T-cell (primary cell): ENCODE results near the gene TARBP1. TPM values are rescaled to one million over a fixed set of nuclear protein-coding genes. Genes with fewer than 3 reads are reported as not detected.
"Not testable (repeated sequence)": the region's sequence is repeated elsewhere in the genome, so short reads cannot be mapped to it uniquely, and the experiment has no call there.

Source experiments
- ATAC-seq, 4 experiments: fragments of 200-7000 bp in 3 of 4; fragments of 150-1000 bp in 1 of 4; cut with Tn5 transposase; replicated peaks in 1 of 4; 1 replicate in 3 of 4; 2 replicates in 1 of 4; pipeline ENCODE4 v1.10.0; 2021; ENCODE audit warnings: moderate library complexity in 3 of 4, mild to moderate bottlenecking in 2 of 4, moderate number of reproducible peaks in 1 of 4
- CTCF ChIA-PET, 2 donors: fragments of 300-600 bp; sonication (Branson Sonifier 250); formaldehyde crosslinking; loops; one replicate each; lab custom pipeline; 2022; ENCODE audit warnings: antibody characterized with exemption in 2 of 2; lab: Charles Lee
- POLR2A ChIA-PET, 2 donors: fragments of 300-600 bp; sonication (Branson Sonifier 250); formaldehyde crosslinking; loops; one replicate each; lab custom pipeline; 2022; ENCODE audit warnings: antibody characterized with exemption in 2 of 2; lab: Charles Lee
- DNase-seq, 35 experiments: peaks; one replicate each; pipeline versions ENCODE4 v3.0.0 to v3.0.0-alpha.2; 2013 to 2023
- H3K27ac ChIP-seq: one replicate; pipeline ENCODE4 v1.5.1; 2013; ENCODE audit warnings: low read length
- H3K27me3 ChIP-seq, 2 experiments: replicated peaks in 1 of 2; 1 replicate in 1 of 2; 2 replicates in 1 of 2; pipeline versions ENCODE4 v1.6.1 to v1.7.0; 2013; ENCODE audit warnings: low read length in 1 of 2, mixed read lengths in 1 of 2; ENCODE audit not compliant: control insufficient read depth in 2 of 2, insufficient read depth in 2 of 2; ENCODE audit errors: extremely low read depth in 1 of 2
- H3K36me3 ChIP-seq, 2 donors: 1 replicate in 1 of 2; 2 replicates in 1 of 2; pipeline versions ENCODE4 v1.6.1 to v1.7.0; 2013; ENCODE audit warnings: low read length in 1 of 2; ENCODE audit not compliant: control insufficient read depth in 2 of 2, insufficient read depth in 1 of 2; ENCODE audit errors: extremely low read depth in 1 of 2
- H3K4me1 ChIP-seq, 2 experiments: 1 replicate in 1 of 2; 2 replicates in 1 of 2; pipeline versions ENCODE4 v1.6.1 to v1.7.0; 2013; ENCODE audit warnings: low read length in 2 of 2, mixed read lengths in 1 of 2; ENCODE audit not compliant: insufficient read depth in 2 of 2, control insufficient read depth in 1 of 2; ENCODE audit errors: extremely low read depth in 1 of 2
- H3K4me3 ChIP-seq, 2 donors: 1 replicate in 1 of 2; 2 replicates in 1 of 2; pipeline versions ENCODE4 v1.5.1 to v1.7.0; 2013; ENCODE audit warnings: mild to moderate bottlenecking in 2 of 2, low read length in 1 of 2, moderate library complexity in 1 of 2; ENCODE audit not compliant: control insufficient read depth in 1 of 2; ENCODE audit errors: extremely low read depth in 1 of 2
- H3K9me3 ChIP-seq: 2 replicates; pipeline ENCODE4 v1.7.0; 2013
- H3K27ac Mint-ChIP-seq, 2 donors: one replicate each; pipeline ENCODE4 v1.8.0; 2020 to 2021; ENCODE audit warnings: mild to moderate bottlenecking in 2 of 2, mixed read lengths in 2 of 2
- H3K27me3 Mint-ChIP-seq, 2 donors: one replicate each; pipeline ENCODE4 v1.8.0; 2021 to 2022; ENCODE audit warnings: mixed read lengths in 2 of 2
- H3K36me3 Mint-ChIP-seq: one replicate; pipeline ENCODE4 v1.8.0; 2021; ENCODE audit warnings: mixed read lengths
- H3K4me1 Mint-ChIP-seq, 3 donors: one replicate each; pipeline ENCODE4 v1.8.0; 2020 to 2022; ENCODE audit warnings: mixed read lengths in 3 of 3, mild to moderate bottlenecking in 1 of 3
- H3K4me3 Mint-ChIP-seq, 3 donors: one replicate each; pipeline ENCODE4 v1.8.0; 2020 to 2022; ENCODE audit warnings: mild to moderate bottlenecking in 3 of 3, mixed read lengths in 3 of 3, moderate library complexity in 3 of 3
- H3K9me3 Mint-ChIP-seq, 3 donors: one replicate each; pipeline ENCODE4 v1.8.0; 2020 to 2022; ENCODE audit warnings: mixed read lengths in 3 of 3
- WGBS: methylation state at CpG from one replicate; pipeline ENCODE4 v1.1.5; 2013; ENCODE audit warnings: missing lambda C conversion rate; ENCODE audit not compliant: insufficient coverage; 5-methylcytosine and 5-hydroxymethylcytosine counted together
- total RNA-seq, 35 experiments: library from RNA in 6 of 35; stranded (reverse) in 6 of 35; fragments of 120-200 nt in 1 of 35; gene quantifications; one replicate each; pipeline versions ENCODE4 v1.2.1 to v1.2.4 and lab custom pipeline; 2013 to 2026

The TARBP1 gene
- total RNA-seq, 5 donors from 2014 or later (not counting 1 experiment from before 2014, with no cell fraction given), result 33.9 to 60.7 (median 40.6) TPM

DNA sequence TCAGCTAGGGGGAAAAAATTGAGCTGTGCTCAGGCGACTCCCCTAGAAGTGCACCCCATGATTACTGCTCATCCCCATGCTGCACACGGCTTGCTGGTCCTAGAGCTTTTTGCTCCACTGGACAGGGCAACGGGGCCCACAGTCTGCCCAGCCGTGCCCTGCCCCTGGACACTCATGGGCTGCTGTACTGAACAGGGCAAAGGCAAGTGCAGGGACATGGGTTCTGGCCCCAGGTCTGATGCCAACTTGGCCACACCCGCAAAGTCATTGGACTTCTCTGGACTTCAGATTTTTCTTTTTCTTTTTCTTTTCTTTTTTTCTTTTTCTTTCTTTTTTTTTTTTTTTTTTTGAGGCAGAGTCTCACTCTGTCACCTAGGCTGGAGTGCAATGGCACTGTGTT is 42.9 kb upstream of the TARBP1 start:
- CTCF ChIA-PET, result interaction anchor here in 1 of 2 donors (0.9 kb wide), 1 partner anchor 79 kb away, joined by 3 read pairs; no protein-coding TSS in a partner anchor
- H3K27me3 Mint-ChIP-seq, result peaks cover 4 to 5% of the 10 kb centered on the region in 2 donors
- POLR2A ChIA-PET, result interaction anchor here in 1 of 2 donors (1.0 kb wide), 1 partner anchor 89 kb away, joined by 4 read pairs; the partner anchor contains the start of gene IRF2BP2
- no peak overlapping the region for H3K27ac Mint-ChIP-seq
- peaks cover 0 to 6% (median 6%) of the 10 kb centered on the region in 3 donors for H3K4me1 Mint-ChIP-seq
- WGBS, result 97% methylated on average over 4 of the region's 5 CpGs
- Histone ChIP-seq H3K36me3 (no peaks in the 10 kb centered on the region), H3K27me3 (peaks cover 0 to 6% of the 10 kb centered on the region in 2 experiments), H3K4me1 (peaks cover 14 to 15% of the 10 kb centered on the region in 2 experiments), H3K27ac (no peak overlapping the region), H3K9me3 (no peaks in the 10 kb centered on the region), H3K4me3 (no peak overlapping the region)
- no peak for ATAC-seq
- no peak for DNase-seq
- H3K9me3 Mint-ChIP-seq, result no peaks in the 10 kb centered on the region
- no peaks in the 10 kb centered on the region for H3K36me3 Mint-ChIP-seq
- H3K4me3 Mint-ChIP-seq, result no peak overlapping the region

GRCh38 chr1:234520908-234521817 is 42.2 kb upstream of the TARBP1 start:
- Histone ChIP-seq H3K27ac (no peak overlapping the region), H3K27me3 (peaks cover 0 to 6% of the 10 kb centered on the region in 2 experiments), H3K4me3 (no peak overlapping the region), H3K4me1 (peaks cover 14 to 15% of the 10 kb centered on the region in 2 experiments), H3K9me3 (no peaks in the 10 kb centered on the region), H3K36me3 (no peaks in the 10 kb centered on the region)
- POLR2A ChIA-PET, result no interaction called here
- Mint-ChIP-seq H3K4me1 (peaks cover 0 to 6% (median 6%) of the 10 kb centered on the region in 3 donors), H3K4me3 (no peak overlapping the region), H3K9me3 (no peaks in the 10 kb centered on the region), H3K27ac (no peak overlapping the region), H3K27me3 (peaks cover 2 to 4% of the 10 kb centered on the region in 2 donors), H3K36me3 (no peaks in the 10 kb centered on the region)
- no CpG with 5 or more reads among the region's 6 CpGs for WGBS
- DNase-seq, result no peak
- ATAC-seq, result no peak
- CTCF ChIA-PET, result no interaction called here

GRCh38 chr1:234519506-234519905 is 40.5 kb upstream of the TARBP1 start:
- Histone ChIP-seq H3K4me3 (no peak overlapping the region), H3K9me3 (no peaks in the 10 kb centered on the region), H3K36me3 (no peaks in the 10 kb centered on the region), H3K27ac (no peak overlapping the region), H3K27me3 (peaks cover 0 to 6% of the 10 kb centered on the region in 2 experiments), H3K4me1 (peaks cover 14 to 15% of the 10 kb centered on the region in 2 experiments)
- H3K36me3 Mint-ChIP-seq, result no peaks in the 10 kb centered on the region
- no peaks in the 10 kb centered on the region for H3K4me1 Mint-ChIP-seq
- no peak overlapping the region for H3K27ac Mint-ChIP-seq
- ATAC-seq, result no peak
- no peaks in the 10 kb centered on the region for H3K9me3 Mint-ChIP-seq
- DNase-seq, result no peak
- CTCF ChIA-PET, result interaction anchor here in 1 of 2 donors (0.6 to 0.7 kb wide), 2 partner anchors 11 to 75 kb away, joined by 3 read pairs; no protein-coding TSS in a partner anchor
- H3K27me3 Mint-ChIP-seq, result peaks cover 0 to 2% of the 10 kb centered on the region in 2 donors
- 93% methylated on average over 7 of the region's 10 CpGs for WGBS
- no peak overlapping the region for H3K4me3 Mint-ChIP-seq
- POLR2A ChIA-PET, result interaction anchor here (0.6 to 0.7 kb wide), 2 partner anchors 60 to 91 kb away, joined by 3 to 4 read pairs; no protein-coding TSS in a partner anchor

DNA sequence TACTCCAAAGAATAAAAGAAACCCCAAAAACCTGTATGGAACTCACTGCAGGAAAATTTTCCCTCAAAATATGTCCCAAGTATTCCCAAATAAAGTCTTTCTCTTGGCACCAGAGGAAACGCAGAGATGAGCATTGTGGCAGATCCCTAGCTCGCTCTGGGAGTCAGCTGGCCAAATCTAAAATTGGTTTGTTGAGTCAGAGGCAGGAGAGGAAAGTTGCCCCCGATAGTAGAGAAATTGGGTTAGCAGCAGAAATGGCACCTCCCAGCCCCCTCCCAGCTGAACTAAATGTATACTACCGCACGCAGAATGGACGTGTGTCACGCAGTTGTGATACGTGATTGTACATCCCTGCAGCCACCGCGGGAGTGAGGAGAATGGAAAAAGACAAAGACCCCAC is 39.9 kb upstream of the TARBP1 start:
- Mint-ChIP-seq H3K27ac (no peak overlapping the region), H3K4me3 (no peak overlapping the region), H3K27me3 (peaks cover 0 to 2% of the 10 kb centered on the region in 2 donors), H3K4me1 (no peaks in the 10 kb centered on the region), H3K36me3 (no peaks in the 10 kb centered on the region), H3K9me3 (no peaks in the 10 kb centered on the region)
- H3K36me3 ChIP-seq, result no peaks in the 10 kb centered on the region
- POLR2A ChIA-PET, result interaction anchor here (0.6 to 0.7 kb wide), 3 partner anchors 60 to 473 kb away, joined by 3 to 6 read pairs (median 3); no protein-coding TSS in a partner anchor
- H3K9me3 ChIP-seq, result no peaks in the 10 kb centered on the region
- H3K4me1 ChIP-seq, result peaks cover 13 to 15% of the 10 kb centered on the region in 2 experiments
- ATAC-seq (no peak), DNase-seq (no peak)
- CTCF ChIA-PET, result interaction anchor here (0.5 to 0.7 kb wide), 2 partner anchors 11 to 20 kb away, joined by 3 read pairs; no protein-coding TSS in a partner anchor
- no peak overlapping the region for H3K4me3 ChIP-seq
- peaks cover 0 to 6% of the 10 kb centered on the region in 2 experiments for H3K27me3 ChIP-seq
- H3K27ac ChIP-seq, result no peak overlapping the region
- 96% methylated on average over 7 of the region's 10 CpGs for WGBS

GRCh38 chr1:234518086-234518485 is 39.1 kb upstream of the TARBP1 start:
- H3K4me3 Mint-ChIP-seq, H3K9me3 ChIP-seq, H3K4me1 ChIP-seq, H3K36me3 ChIP-seq, H3K27me3 ChIP-seq, H3K36me3 Mint-ChIP-seq, H3K27ac Mint-ChIP-seq, DNase-seq, H3K4me3 ChIP-seq, H3K27me3 Mint-ChIP-seq, H3K4me1 Mint-ChIP-seq, POLR2A ChIA-PET, H3K9me3 Mint-ChIP-seq, H3K27ac ChIP-seq, ATAC-seq: not testable (repeated sequence)
- CTCF ChIA-PET, result interaction anchor here in 1 of 2 donors (0.5 kb wide), 1 partner anchor 20 kb away, joined by 3 read pairs; no protein-coding TSS in a partner anchor
- WGBS, result 96% methylated on average over 3 of the region's 10 CpGs

DNA sequence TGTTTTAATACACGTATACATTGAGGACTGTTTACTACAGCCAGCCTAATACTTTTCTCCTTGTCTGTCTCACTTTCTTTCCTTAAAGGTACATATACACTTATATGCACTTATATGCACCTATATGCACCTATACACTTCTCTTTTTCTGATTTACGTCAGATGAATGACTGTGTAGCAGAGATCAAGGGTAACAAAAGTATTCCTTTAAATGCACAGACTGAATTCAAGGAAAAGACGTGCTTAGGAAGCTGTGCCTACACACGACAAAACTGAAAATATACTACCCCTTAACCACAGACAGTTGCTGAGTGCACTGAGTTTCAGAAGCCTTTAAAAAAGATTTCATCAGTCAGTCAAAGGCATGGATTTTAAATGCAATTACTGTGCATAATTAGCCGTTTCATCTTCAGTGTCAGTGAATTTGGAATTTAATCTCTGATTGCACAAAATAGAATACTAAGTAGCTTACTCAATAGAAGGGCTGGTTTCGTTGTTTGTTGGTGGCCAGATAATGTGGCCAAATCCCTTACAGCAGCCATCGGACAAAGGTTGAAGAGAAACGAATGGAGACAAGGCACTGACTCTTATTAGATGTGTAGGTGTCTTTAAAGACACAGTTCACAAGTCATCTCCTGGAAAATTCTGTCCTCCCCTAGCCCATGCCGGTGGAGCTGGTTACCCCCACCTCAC is 38.3 kb upstream of the TARBP1 start:
- Mint-ChIP-seq H3K27ac (no peak overlapping the region), H3K4me3 (no peak overlapping the region), H3K27me3 (peaks cover 0 to 2% of the 10 kb centered on the region in 2 donors), H3K4me1 (no peaks in the 10 kb centered on the region), H3K9me3 (no peaks in the 10 kb centered on the region), H3K36me3 (no peaks in the 10 kb centered on the region)
- Histone ChIP-seq H3K27ac (no peak overlapping the region), H3K4me3 (no peak overlapping the region), H3K27me3 (peaks cover 0 to 9% of the 10 kb centered on the region in 2 experiments), H3K4me1 (peaks cover under 1 to 1% of the 10 kb centered on the region in 2 experiments), H3K9me3 (no peaks in the 10 kb centered on the region), H3K36me3 (no peaks in the 10 kb centered on the region)
- POLR2A ChIA-PET, result no interaction called here
- ATAC-seq, result no peak
- DNase-seq, result no peak
- CTCF ChIA-PET, result no interaction called here
- WGBS, result 88% methylated on average over 1 of the region's 9 CpGs
